Measurements from ENCODE around the gene CD209. TPM values are rescaled to one million over a fixed set of nuclear protein-coding genes. Genes with fewer than 3 reads are reported as not detected.

The CD209 gene
- total RNA-seq, 1 experiment from 2014 or later: not detected

DNA sequence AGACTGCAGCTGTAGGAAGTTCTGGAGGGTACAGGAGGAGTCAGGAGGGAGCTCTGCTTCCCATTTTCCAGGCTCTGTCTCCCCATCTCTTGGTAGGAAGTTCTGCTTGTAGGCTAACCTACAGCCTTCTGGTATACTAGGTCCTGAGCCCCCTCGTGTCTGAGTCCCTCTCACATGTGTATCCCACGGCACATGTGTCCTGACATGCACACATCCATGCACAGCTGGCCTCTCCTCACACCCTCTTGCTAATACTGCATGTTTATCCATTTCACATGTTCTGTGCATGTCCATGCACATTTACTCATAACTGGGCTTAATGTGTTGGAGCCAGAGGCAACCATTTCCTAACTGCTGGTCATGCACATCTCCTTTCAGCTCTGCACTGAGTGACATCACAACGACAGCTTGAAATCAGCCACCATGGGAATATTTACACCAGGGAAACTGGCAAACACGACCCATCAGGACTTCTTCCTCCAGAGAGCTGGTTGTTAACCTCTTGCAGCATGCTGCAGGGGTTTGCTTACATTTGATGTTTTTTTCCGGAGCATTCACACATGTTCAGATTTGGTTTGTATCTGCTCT, 3.0 kb downstream of the CD209 start:
- Mint-ChIP-seq H3K27ac (ENCODE audit: unreplicated experiment) (no peak overlapping the region), H3K4me3 (ENCODE audit: unreplicated experiment) (no peak overlapping the region), H3K27me3 (ENCODE audit: insufficient read depth, unreplicated experiment) (peaks cover 15% of the 10 kb centered on the region), H3K4me1 (ENCODE audit: low read depth, unreplicated experiment) (no peaks in the 10 kb centered on the region), H3K36me3 (ENCODE audit: insufficient read depth, unreplicated experiment) (no peaks in the 10 kb centered on the region), H3K9me3 (ENCODE audit: unreplicated experiment) (peaks cover 10% of the 10 kb centered on the region)
- ChIA-PET CTCF (no interaction called here), POLR2A (no interaction called here)
- Histone ChIP-seq H3K36me3 (ENCODE audit: control insufficient read depth, insufficient read depth, low read length) (no peaks in the 10 kb centered on the region), H3K4me1 (no peaks in the 10 kb centered on the region), H3K9me3 (no peaks in the 10 kb centered on the region), H3K4me3 (ENCODE audit: low read depth, low read length) (no peak overlapping the region), H3K27me3 (replicated peaks; ENCODE audit: control insufficient read depth, insufficient read depth, low read length) (no peaks in the 10 kb centered on the region)
- TF ChIP-seq, protein P1, sequence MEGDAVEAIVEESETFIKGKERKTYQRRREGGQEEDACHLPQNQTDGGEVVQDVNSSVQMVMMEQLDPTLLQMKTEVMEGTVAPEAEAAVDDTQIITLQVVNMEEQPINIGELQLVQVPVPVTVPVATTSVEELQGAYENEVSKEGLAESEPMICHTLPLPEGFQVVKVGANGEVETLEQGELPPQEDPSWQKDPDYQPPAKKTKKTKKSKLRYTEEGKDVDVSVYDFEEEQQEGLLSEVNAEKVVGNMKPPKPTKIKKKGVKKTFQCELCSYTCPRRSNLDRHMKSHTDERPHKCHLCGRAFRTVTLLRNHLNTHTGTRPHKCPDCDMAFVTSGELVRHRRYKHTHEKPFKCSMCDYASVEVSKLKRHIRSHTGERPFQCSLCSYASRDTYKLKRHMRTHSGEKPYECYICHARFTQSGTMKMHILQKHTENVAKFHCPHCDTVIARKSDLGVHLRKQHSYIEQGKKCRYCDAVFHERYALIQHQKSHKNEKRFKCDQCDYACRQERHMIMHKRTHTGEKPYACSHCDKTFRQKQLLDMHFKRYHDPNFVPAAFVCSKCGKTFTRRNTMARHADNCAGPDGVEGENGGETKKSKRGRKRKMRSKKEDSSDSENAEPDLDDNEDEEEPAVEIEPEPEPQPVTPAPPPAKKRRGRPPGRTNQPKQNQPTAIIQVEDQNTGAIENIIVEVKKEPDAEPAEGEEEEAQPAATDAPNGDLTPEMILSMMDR (IDR thresholded peaks at IDR 0.05; ENCODE audit: insufficient read depth in 1 of 2, low read depth in 1 of 2, low read length in 1 of 2, severe bottlenecking in 1 of 2, unreplicated experiment in 1 of 2): no peak
- intact Hi-C loops (cut with micrococcal nuclease; ENCODE audit: unreplicated experiment): no loop called here
- BruUV-seq (replicated peaks): no TSS peak
- no peak for DNase-seq

DNA sequence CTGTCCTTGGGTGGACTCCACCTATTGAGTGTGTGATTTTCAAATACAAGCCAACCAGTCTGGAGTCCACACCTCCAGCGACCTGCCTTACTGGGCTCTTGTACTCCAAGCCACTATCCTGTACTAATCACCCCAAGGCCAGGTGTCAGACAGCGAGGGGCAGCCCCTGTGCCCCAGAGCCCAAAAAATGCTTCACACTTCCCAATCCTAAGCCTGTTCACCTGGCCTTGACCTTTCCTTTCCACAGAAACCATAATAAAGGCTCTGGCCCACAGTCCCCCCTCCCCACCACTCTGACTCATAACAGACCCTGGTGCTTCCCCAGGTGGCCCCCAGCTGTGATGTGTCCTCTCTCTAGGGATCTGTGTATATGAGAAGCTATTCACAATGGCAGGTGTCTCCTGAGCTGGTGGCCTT, 3.9 kb downstream of the CD209 start:
- H3K36me3 ChIP-seq (ENCODE audit: control insufficient read depth, insufficient read depth, low read length): no peaks in the 10 kb centered on the region
- Mint-ChIP-seq H3K27me3 (ENCODE audit: insufficient read depth, unreplicated experiment) (peaks cover 15% of the 10 kb centered on the region), H3K36me3 (ENCODE audit: insufficient read depth, unreplicated experiment) (no peaks in the 10 kb centered on the region), H3K9me3 (ENCODE audit: unreplicated experiment) (peaks cover 10% of the 10 kb centered on the region), H3K4me1 (ENCODE audit: low read depth, unreplicated experiment) (no peaks in the 10 kb centered on the region), H3K27ac (ENCODE audit: unreplicated experiment) (no peak overlapping the region), H3K4me3 (ENCODE audit: unreplicated experiment) (no peak overlapping the region)
- intact Hi-C loops (cut with micrococcal nuclease; ENCODE audit: unreplicated experiment): no loop called here
- CTCF ChIA-PET: no interaction called here
- no peaks in the 10 kb centered on the region for H3K4me1 ChIP-seq
- no TSS peak for BruUV-seq (replicated peaks)
- H3K9me3 ChIP-seq: no peaks in the 10 kb centered on the region
- POLR2A ChIA-PET: no interaction called here
- no peak for DNase-seq
- no peak overlapping the region for H3K4me3 ChIP-seq (ENCODE audit: low read depth, low read length)
- H3K27me3 ChIP-seq (replicated peaks; ENCODE audit: control insufficient read depth, insufficient read depth, low read length): no peaks in the 10 kb centered on the region
- TF ChIP-seq, protein P1 (IDR thresholded peaks at IDR 0.05; ENCODE audit: insufficient read depth in 1 of 2, low read depth in 1 of 2, low read length in 1 of 2, severe bottlenecking in 1 of 2, unreplicated experiment in 1 of 2): no peak

DNA sequence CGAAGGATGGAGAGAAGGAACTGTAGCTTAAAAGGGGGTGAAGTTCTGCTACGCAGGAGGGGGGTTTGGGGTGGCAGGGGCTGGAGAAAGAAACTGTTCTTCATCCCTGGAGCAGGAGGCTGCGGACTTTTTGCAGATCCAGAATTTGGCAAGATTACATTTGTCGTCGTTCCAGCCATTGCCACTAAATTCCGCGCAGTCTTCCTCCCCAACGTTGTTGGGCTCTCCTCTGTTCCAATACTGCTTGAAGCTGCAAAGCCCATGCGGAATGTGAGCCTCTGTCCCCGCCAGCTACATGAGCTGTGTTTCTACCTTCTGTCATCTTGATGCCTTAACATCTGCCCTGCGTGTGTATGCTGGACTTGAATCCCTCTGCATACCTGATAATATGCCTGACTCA, 4.3 kb downstream of the CD209 start:
- Histone ChIP-seq H3K4me3 (ENCODE audit: low read depth, low read length) (no peak overlapping the region), H3K4me1 (no peaks in the 10 kb centered on the region), H3K36me3 (ENCODE audit: control insufficient read depth, insufficient read depth, low read length) (no peaks in the 10 kb centered on the region), H3K9me3 (no peaks in the 10 kb centered on the region), H3K27me3 (replicated peaks; ENCODE audit: control insufficient read depth, insufficient read depth, low read length) (no peaks in the 10 kb centered on the region)
- TF ChIP-seq, protein P1 (IDR thresholded peaks at IDR 0.05; ENCODE audit: insufficient read depth in 1 of 2, low read depth in 1 of 2, low read length in 1 of 2, severe bottlenecking in 1 of 2, unreplicated experiment in 1 of 2): no peak
- no peak overlapping the region for H3K4me3 Mint-ChIP-seq (ENCODE audit: unreplicated experiment)
- peaks cover 10% of the 10 kb centered on the region for H3K9me3 Mint-ChIP-seq (ENCODE audit: unreplicated experiment)
- ChIA-PET CTCF (no interaction called here), POLR2A (no interaction called here)
- H3K36me3 Mint-ChIP-seq (ENCODE audit: insufficient read depth, unreplicated experiment): no peaks in the 10 kb centered on the region
- BruUV-seq (replicated peaks): no TSS peak
- H3K27ac Mint-ChIP-seq (ENCODE audit: unreplicated experiment): no peak overlapping the region
- no peak for DNase-seq
- no peaks in the 10 kb centered on the region for H3K4me1 Mint-ChIP-seq (ENCODE audit: low read depth, unreplicated experiment)
- H3K27me3 Mint-ChIP-seq (ENCODE audit: insufficient read depth, unreplicated experiment): peaks cover 15% of the 10 kb centered on the region
- intact Hi-C loops (cut with micrococcal nuclease; ENCODE audit: unreplicated experiment): no loop called here
